K562 (cell line): ENCODE results near the gene NCBP2. TPM values are rescaled to one million over a fixed set of nuclear protein-coding genes. Genes with fewer than 3 reads are reported as not detected.

ENCODE experiments used
- ETV1 ChIP-seq: fragments of 450-650 bp; conservative IDR thresholded peaks from 2 replicates; pipeline ENCODE4 v1.6.1; 2016; ENCODE audit warnings: missing genetic modification characterization, control low read depth, low read depth, missing compliant biosample characterization
- FOSL1 ChIP-seq: fragments of 200-800 bp; sonication (Bioruptor generic); conservative IDR thresholded peaks from 2 replicates; pipeline ENCODE4 v1.6.1; 2016; ENCODE audit warnings: missing genetic modification characterization, missing compliant biosample characterization
- GABPB1 ChIP-seq: sonication (generic); formaldehyde crosslinking; IDR thresholded peaks from 2 replicates; pipeline ENCODE4 v1.8.0; 2022; ENCODE audit warnings: mild to moderate bottlenecking, missing genetic modification reagents
- PHF8 ChIP-seq: fragments of 200-600 bp; sonication (generic); IDR thresholded peaks from 2 replicates; pipeline ENCODE4 v1.6.1; 2012; ENCODE audit warnings: mixed run types, mild to moderate bottlenecking, inconsistent platforms, low read length, moderate library complexity, borderline replicate concordance
- POLR2G ChIP-seq: fragments of 200-400 bp; formaldehyde crosslinking; IDR thresholded peaks from 2 replicates; pipeline ENCODE4 v1.6.1; 2017; ENCODE audit warnings: low read depth, mild to moderate bottlenecking, antibody characterized with exemption, low read length, moderate library complexity
- PPARD ChIP-seq: fragments of 250-450 bp; sonication (Bioruptor Pico); IDR thresholded peaks from 2 replicates; pipeline ENCODE4 v1.8.0; 2022; ENCODE audit warnings: inconsistent platforms, mild to moderate bottlenecking, moderate library complexity
- RBM25 ChIP-seq: fragments of 200-400 bp; formaldehyde crosslinking; IDR thresholded peaks from 2 replicates; pipeline ENCODE4 v1.6.1; 2018; ENCODE audit warnings: low read length, low read depth, moderate library complexity; ENCODE audit not compliant: severe bottlenecking
- SPI1 ChIP-seq: IDR thresholded peaks from 2 replicates; pipeline ENCODE4 v1.6.1; 2011; ENCODE audit warnings: low read depth, low read length, control low read depth, borderline replicate concordance
- ZKSCAN8 ChIP-seq: fragments of 200-800 bp; sonication (Bioruptor generic); IDR thresholded peaks from 2 replicates; pipeline ENCODE4 v1.6.1; 2016; ENCODE audit warnings: missing genetic modification characterization, missing compliant biosample characterization
- ZNF197 ChIP-seq: fragments of 200-800 bp; sonication (Bioruptor generic); IDR thresholded peaks from 2 replicates; pipeline ENCODE4 v1.6.1; 2016; ENCODE audit warnings: low read depth, missing genetic modification characterization, missing compliant biosample characterization
- ZNF57 ChIP-seq: fragments of 450-650 bp; formaldehyde crosslinking; IDR thresholded peaks from 2 replicates; pipeline ENCODE4 v1.4.0; 2020; ENCODE audit warnings: mild to moderate bottlenecking, moderate library complexity
- ZSCAN32 ChIP-seq: fragments of 450-650 bp; formaldehyde crosslinking; IDR thresholded peaks from 2 replicates; pipeline ENCODE4 v1.4.0; 2020; ENCODE audit warnings: mild to moderate bottlenecking, moderate library complexity
- polyA plus RNA-seq, 8 experiments: library from polyadenylated mRNA; depleted of rRNA in 4 of 8; stranded (reverse) in 5 of 8; unstranded in 3 of 8; fragments of >200 nt; fragmentation: Nextera tagmentation in 2 of 8; fragmentation: Illumina TruSeq in 1 of 8; extraction: Ambion mirVana in 2 of 8; extraction: Trizol in 1 of 8; gene quantifications; 2 replicates each; pipeline versions ENCODE4 v1.2.1 to v1.2.3, GENCODE V29; 2011 to 2014; ENCODE audit warnings: inconsistent platforms in 1 of 8, missing spikeins in 1 of 8
- total RNA-seq, 7 experiments: library from RNA; depleted of rRNA in 6 of 7; stranded (reverse); fragments of >200 nt in 6 of 7; fragmentation: Illumina TruSeq in 2 of 7; extraction: Trizol in 2 of 7; gene quantifications; 2 replicates each; pipeline versions ENCODE4 v1.2.1 to v1.2.3, GENCODE V29; 2011 to 2021; ENCODE audit warnings: low replicate concordance in 1 of 7
- TF ChIP-seq, protein P1 (sequence below): fragments of 250-450 bp; sonication (Bioruptor Pico); IDR thresholded peaks from 2 replicates; pipeline ENCODE4 v1.8.0; 2022; ENCODE audit warnings: moderate library complexity, mild to moderate bottlenecking, inconsistent platforms
- TF ChIP-seq, protein P2 (sequence below): fragments of 200-800 bp; sonication (Bioruptor generic); IDR thresholded peaks from 2 replicates; pipeline ENCODE4 v1.6.1; 2016; ENCODE audit warnings: missing genetic modification characterization, missing compliant biosample characterization
- TF ChIP-seq, protein P3 (sequence below): fragments of 250-450 bp; sonication (Bioruptor Pico); IDR thresholded peaks from 2 replicates; pipeline ENCODE4 v1.4.0; 2020; ENCODE audit warnings: mild to moderate bottlenecking, moderate library complexity
- TF ChIP-seq, protein P4 (sequence below): fragments of 250-450 bp; sonication (Bioruptor Pico); IDR thresholded peaks from 2 replicates; pipeline ENCODE4 v1.4.0; 2020; ENCODE audit warnings: borderline replicate concordance

Gene NCBP2
- total and polyA plus RNA-seq, 9 of the 15 experiments (the other 6 are each of a cell fraction or from before 2014, with no cell fraction given): 56.4 to 102 (median 82.3) TPM

DNA sequence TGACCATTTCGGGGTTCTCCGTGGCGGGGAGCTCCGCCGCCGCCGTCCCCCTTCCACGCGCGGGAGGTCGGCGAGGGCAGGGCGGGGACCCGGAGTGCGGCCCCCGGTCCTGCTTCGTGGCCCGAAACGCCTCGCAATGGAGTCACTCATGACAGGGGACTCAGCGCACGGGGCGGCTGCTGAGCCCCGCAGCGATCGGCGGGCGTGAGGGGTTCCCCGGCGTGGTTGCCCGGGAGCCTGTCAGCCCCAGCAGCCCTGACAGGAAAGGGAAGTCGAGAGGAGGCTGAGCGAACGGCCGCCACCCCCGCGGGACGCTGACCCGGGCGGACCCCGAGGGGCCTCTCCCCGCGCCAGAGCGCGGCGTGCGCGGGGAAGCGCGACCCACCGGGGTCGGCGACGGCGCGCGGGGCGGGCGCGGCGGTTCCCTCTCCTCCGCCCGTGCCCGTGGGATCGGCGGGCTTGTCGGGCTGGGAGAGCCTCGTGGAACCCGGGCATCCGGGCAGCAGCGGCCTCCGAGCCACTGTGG, 26.9 kb upstream of the NCBP2 start (continued):
- 0 out of 2 replicates have a peak, but pooled peaks have one; percentile 28 for TF ChIP-seq ZNF197 (CRISPR knock-in tag)
- TF ChIP-seq ETV1 (tag): 0 out of 2 replicates have a peak, but pooled peaks have one; percentile 10
- peak; percentile 1 for TF ChIP-seq RBM25
- peak; percentile 35; the same call in 1 of the 2 replicates for TF ChIP-seq PHF8
- TF ChIP-seq SPI1: peak; percentile 62; the same call in 1 of the 2 replicates
- TF ChIP-seq POLR2G: peak; percentile 80
- TF ChIP-seq, protein P1, sequence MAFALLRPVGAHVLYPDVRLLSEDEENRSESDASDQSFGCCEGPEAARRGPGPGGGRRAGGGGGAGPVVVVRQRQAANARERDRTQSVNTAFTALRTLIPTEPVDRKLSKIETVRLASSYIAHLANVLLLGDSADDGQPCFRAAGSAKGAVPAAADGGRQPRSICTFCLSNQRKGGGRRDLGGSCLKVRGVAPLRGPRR: peak; percentile 89; the same call in 1 of the 2 replicates
- TF ChIP-seq ZNF57 (CRISPR knock-in tag): 0 out of 2 replicates have a peak, but pooled peaks have one; percentile 54
- 0 out of 2 replicates have a peak, but pooled peaks have one; percentile 6 for TF ChIP-seq PPARD (CRISPR knock-in tag)
- peak; percentile 52; the same call in 1 of the 2 replicates for TF ChIP-seq ZSCAN32
- TF ChIP-seq, protein P2, sequence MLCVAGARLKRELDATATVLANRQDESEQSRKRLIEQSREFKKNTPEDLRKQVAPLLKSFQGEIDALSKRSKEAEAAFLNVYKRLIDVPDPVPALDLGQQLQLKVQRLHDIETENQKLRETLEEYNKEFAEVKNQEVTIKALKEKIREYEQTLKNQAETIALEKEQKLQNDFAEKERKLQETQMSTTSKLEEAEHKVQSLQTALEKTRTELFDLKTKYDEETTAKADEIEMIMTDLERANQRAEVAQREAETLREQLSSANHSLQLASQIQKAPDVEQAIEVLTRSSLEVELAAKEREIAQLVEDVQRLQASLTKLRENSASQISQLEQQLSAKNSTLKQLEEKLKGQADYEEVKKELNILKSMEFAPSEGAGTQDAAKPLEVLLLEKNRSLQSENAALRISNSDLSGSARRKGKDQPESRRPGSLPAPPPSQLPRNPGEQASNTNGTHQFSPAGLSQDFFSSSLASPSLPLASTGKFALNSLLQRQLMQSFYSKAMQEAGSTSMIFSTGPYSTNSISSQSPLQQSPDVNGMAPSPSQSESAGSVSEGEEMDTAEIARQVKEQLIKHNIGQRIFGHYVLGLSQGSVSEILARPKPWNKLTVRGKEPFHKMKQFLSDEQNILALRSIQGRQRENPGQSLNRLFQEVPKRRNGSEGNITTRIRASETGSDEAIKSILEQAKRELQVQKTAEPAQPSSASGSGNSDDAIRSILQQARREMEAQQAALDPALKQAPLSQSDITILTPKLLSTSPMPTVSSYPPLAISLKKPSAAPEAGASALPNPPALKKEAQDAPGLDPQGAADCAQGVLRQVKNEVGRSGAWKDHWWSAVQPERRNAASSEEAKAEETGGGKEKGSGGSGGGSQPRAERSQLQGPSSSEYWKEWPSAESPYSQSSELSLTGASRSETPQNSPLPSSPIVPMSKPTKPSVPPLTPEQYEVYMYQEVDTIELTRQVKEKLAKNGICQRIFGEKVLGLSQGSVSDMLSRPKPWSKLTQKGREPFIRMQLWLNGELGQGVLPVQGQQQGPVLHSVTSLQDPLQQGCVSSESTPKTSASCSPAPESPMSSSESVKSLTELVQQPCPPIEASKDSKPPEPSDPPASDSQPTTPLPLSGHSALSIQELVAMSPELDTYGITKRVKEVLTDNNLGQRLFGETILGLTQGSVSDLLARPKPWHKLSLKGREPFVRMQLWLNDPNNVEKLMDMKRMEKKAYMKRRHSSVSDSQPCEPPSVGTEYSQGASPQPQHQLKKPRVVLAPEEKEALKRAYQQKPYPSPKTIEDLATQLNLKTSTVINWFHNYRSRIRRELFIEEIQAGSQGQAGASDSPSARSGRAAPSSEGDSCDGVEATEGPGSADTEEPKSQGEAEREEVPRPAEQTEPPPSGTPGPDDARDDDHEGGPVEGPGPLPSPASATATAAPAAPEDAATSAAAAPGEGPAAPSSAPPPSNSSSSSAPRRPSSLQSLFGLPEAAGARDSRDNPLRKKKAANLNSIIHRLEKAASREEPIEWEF (CRISPR knock-in tag): peak; percentile 83; the same call in 1 of the 2 replicates
- TF ChIP-seq, protein P3, sequence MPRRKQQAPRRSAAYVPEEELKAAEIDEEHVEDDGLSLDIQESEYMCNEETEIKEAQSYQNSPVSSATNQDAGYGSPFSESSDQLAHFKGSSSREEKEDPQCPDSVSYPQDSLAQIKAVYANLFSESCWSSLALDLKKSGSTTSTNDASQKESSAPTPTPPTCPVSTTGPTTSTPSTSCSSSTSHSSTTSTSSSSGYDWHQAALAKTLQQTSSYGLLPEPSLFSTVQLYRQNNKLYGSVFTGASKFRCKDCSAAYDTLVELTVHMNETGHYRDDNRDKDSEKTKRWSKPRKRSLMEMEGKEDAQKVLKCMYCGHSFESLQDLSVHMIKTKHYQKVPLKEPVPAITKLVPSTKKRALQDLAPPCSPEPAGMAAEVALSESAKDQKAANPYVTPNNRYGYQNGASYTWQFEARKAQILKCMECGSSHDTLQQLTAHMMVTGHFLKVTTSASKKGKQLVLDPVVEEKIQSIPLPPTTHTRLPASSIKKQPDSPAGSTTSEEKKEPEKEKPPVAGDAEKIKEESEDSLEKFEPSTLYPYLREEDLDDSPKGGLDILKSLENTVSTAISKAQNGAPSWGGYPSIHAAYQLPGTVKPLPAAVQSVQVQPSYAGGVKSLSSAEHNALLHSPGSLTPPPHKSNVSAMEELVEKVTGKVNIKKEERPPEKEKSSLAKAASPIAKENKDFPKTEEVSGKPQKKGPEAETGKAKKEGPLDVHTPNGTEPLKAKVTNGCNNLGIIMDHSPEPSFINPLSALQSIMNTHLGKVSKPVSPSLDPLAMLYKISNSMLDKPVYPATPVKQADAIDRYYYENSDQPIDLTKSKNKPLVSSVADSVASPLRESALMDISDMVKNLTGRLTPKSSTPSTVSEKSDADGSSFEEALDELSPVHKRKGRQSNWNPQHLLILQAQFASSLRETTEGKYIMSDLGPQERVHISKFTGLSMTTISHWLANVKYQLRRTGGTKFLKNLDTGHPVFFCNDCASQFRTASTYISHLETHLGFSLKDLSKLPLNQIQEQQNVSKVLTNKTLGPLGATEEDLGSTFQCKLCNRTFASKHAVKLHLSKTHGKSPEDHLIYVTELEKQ (CRISPR knock-in tag): peak; percentile 75; the same call in 1 of the 2 replicates
- TF ChIP-seq, protein P4, sequence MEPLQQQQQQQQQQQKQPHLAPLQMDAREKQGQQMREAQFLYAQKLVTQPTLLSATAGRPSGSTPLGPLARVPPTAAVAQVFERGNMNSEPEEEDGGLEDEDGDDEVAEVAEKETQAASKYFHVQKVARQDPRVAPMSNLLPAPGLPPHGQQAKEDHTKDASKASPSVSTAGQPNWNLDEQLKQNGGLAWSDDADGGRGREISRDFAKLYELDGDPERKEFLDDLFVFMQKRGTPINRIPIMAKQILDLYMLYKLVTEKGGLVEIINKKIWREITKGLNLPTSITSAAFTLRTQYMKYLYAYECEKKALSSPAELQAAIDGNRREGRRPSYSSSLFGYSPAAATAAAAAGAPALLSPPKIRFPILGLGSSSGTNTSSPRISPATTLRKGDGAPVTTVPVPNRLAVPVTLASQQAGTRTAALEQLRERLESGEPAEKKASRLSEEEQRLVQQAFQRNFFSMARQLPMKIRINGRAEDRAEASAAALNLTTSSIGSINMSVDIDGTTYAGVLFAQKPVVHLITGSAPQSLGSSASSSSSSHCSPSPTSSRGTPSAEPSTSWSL (CRISPR knock-in tag): 0 out of 2 replicates have a peak, but pooled peaks have one; percentile 40
- peak; percentile 51; the same call in 1 of the 2 replicates for TF ChIP-seq GABPB1 (CRISPR knock-in tag)
- 0 out of 2 replicates have a peak, but pooled peaks have one; percentile 33 for TF ChIP-seq FOSL1 (tag)
- peak; percentile 71; the same call in 1 of the 2 replicates for TF ChIP-seq ZKSCAN8 (CRISPR knock-in tag)
